ENCODE data around the gene MYO7B. TPM values are rescaled to one million over a fixed set of nuclear protein-coding genes. Genes with fewer than 3 reads are reported as not detected.

MYO7B gene
- polyA plus RNA-seq, 2 of the 4 experiments (the other 2 are of a cell fraction), result 0.04 to 0.09 TPM

- WGBS (ENCODE audit: missing lambda C conversion rate), result 61% methylated on average over 5 of the region's 6 CpGs
- H3K9me3 ChIP-seq, result no peaks in the 10 kb centered on the region
- DNase-seq (ENCODE audit: low read depth in 1 of 2, low spot score in 1 of 2), result no peak
- H3K27ac ChIP-seq, result no peak overlapping the region
- no peak for FAIRE-seq
- ChIA-PET CTCF (interaction anchor here (1.1 kb wide), 1 partner anchor 87 kb away, joined by 3 read pairs; no protein-coding TSS in a partner anchor), POLR2A (no interaction called here)
- peaks cover 11% of the 10 kb centered on the region for H3K4me1 ChIP-seq
- H3K4me2 ChIP-seq, result no peak overlapping the region
- H3K4me3 ChIP-seq, result no peak overlapping the region
- no peak for ATAC-seq
- TF ChIP-seq ZSCAN20 (CRISPR knock-in tag; IDR thresholded peaks at IDR 0.05) (no peak), CEBPB (IDR thresholded peaks at IDR 0.05) (no peak), HDAC2 (IDR thresholded peaks at IDR 0.05) (no peak), EP300 (IDR thresholded peaks at IDR 0.05) (no peak), RNF2 (IDR thresholded peaks at IDR 0.05; ENCODE audit: borderline replicate concordance, low read depth) (no peak), NR3C1 (IDR thresholded peaks at IDR 0.05) (no peak), ELK1 (IDR thresholded peaks at IDR 0.05; ENCODE audit: low read depth, low read length) (no peak), CBX2 (IDR thresholded peaks at IDR 0.05; ENCODE audit: borderline replicate concordance, low read depth) (no peak), GATA3 (IDR thresholded peaks at IDR 0.05; ENCODE audit: borderline replicate concordance) (no peak), NFE2L2 (conservative IDR thresholded peaks at IDR 0.05; ENCODE audit: low read length) (no peak), ESRRA (IDR thresholded peaks at IDR 0.05; ENCODE audit: borderline replicate concordance, low read length) (no peak)
- TF ChIP-seq, protein P1, sequence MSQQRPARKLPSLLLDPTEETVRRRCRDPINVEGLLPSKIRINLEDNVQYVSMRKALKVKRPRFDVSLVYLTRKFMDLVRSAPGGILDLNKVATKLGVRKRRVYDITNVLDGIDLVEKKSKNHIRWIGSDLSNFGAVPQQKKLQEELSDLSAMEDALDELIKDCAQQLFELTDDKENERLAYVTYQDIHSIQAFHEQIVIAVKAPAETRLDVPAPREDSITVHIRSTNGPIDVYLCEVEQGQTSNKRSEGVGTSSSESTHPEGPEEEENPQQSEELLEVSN (IDR thresholded peaks at IDR 0.05; ENCODE audit: borderline replicate concordance, low read depth), result no peak
- TF ChIP-seq, protein P2, sequence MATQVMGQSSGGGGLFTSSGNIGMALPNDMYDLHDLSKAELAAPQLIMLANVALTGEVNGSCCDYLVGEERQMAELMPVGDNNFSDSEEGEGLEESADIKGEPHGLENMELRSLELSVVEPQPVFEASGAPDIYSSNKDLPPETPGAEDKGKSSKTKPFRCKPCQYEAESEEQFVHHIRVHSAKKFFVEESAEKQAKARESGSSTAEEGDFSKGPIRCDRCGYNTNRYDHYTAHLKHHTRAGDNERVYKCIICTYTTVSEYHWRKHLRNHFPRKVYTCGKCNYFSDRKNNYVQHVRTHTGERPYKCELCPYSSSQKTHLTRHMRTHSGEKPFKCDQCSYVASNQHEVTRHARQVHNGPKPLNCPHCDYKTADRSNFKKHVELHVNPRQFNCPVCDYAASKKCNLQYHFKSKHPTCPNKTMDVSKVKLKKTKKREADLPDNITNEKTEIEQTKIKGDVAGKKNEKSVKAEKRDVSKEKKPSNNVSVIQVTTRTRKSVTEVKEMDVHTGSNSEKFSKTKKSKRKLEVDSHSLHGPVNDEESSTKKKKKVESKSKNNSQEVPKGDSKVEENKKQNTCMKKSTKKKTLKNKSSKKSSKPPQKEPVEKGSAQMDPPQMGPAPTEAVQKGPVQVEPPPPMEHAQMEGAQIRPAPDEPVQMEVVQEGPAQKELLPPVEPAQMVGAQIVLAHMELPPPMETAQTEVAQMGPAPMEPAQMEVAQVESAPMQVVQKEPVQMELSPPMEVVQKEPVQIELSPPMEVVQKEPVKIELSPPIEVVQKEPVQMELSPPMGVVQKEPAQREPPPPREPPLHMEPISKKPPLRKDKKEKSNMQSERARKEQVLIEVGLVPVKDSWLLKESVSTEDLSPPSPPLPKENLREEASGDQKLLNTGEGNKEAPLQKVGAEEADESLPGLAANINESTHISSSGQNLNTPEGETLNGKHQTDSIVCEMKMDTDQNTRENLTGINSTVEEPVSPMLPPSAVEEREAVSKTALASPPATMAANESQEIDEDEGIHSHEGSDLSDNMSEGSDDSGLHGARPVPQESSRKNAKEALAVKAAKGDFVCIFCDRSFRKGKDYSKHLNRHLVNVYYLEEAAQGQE (IDR thresholded peaks at IDR 0.05), result no peak
Observed at GRCh38 chr2:127678991-127679390, 143.5 kb downstream of the MYO7B start.

DNA sequence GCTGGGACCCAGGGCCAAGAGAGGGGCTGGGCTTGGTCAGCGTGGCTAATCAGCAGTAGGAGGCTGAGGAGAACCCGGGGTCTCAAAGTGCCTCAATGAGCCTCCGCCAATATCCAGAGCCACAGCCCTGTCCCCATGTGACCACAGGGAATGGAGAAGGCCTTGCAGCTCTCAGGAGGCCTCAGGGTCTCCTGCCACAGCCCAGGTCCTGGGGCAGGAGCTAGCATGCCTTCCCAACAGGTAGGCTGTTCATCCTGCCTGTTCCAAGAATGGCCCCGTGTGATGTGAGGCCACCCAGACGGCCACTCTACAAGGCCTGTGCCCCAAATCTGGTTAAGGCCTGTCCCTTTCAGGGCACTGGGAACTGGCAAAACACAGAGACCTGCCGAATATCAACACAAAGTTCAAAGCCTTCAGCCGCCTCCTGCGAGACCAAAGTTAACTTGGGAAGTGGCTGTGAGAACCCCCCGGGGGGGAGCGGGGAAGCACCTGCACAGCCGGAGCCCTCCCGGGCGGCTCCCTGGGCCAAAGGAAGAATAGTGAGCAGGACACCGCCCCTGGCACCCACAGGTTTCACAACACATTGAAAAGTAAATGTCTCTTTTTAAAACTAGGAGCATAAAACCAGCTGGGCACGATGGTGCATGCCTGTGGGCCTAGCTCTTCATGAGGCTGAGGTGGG lies 144.3 kb downstream of the MYO7B start:
- CTCF ChIA-PET, result interaction anchor here (0.9 to 1.7 kb wide), 3 partner anchors 18 to 88 kb away, joined by 3 to 5 read pairs (median 5); no protein-coding TSS in a partner anchor

More for the DNA sequence above, 144.3 kb downstream of the MYO7B start:
- TF ChIP-seq EP300 (IDR thresholded peaks at IDR 0.05) (no peak), EHMT2 (IDR thresholded peaks at IDR 0.05; ENCODE audit: low read depth) (no peak), TFCP2L1 (CRISPR knock-in tag; IDR thresholded peaks at IDR 0.05) (no peak), RAD21 (conservative IDR thresholded peaks at IDR 0.05 in 1 of 2, IDR thresholded peaks at IDR 0.05 in 1 of 2) (no peak), FOSB (CRISPR knock-in tag; IDR thresholded peaks at IDR 0.05) (no peak), SREBF2 (IDR thresholded peaks at IDR 0.05) (no peak), HEYL (CRISPR knock-in tag; IDR thresholded peaks at IDR 0.05) (no peak), KDM5A (IDR thresholded peaks at IDR 0.05) (no peak), FOXS1 (CRISPR knock-in tag; IDR thresholded peaks at IDR 0.05) (no peak), KDM1A (IDR thresholded peaks at IDR 0.05; ENCODE audit: low read depth) (no peak), ATOH8 (CRISPR knock-in tag; IDR thresholded peaks at IDR 0.05; ENCODE audit: low read depth) (no peak), ELK1 (IDR thresholded peaks at IDR 0.05; ENCODE audit: low read depth, low read length) (no peak), MYC (IDR thresholded peaks at IDR 0.05; ENCODE audit: borderline replicate concordance, low read length) (no peak), SMC3 (IDR thresholded peaks at IDR 0.05) (no peak)
- TF ChIP-seq, protein P3, sequence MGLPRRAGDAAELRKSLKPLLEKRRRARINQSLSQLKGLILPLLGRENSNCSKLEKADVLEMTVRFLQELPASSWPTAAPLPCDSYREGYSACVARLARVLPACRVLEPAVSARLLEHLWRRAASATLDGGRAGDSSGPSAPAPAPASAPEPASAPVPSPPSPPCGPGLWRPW (IDR thresholded peaks at IDR 0.05), result no peak
- Histone ChIP-seq H3K27ac (no peak overlapping the region), H3K4me2 (no peak overlapping the region), H3K4me3 (no peak overlapping the region), H3K9me3 (no peaks in the 10 kb centered on the region), H3K4me1 (peaks cover 5% of the 10 kb centered on the region; the same call in 2 of the 3 replicates)
- DNase-seq (ENCODE audit: low read depth in 1 of 2, low spot score in 1 of 2) (no peak), FAIRE-seq (no peak), ATAC-seq (no peak)
- WGBS (ENCODE audit: missing lambda C conversion rate), result 90% methylated on average over 10 of the region's 15 CpGs
- POLR2A ChIA-PET, result no interaction called here

Measured in A549 (cell line).